ENCODE measurements around the gene PACRG.
"Not testable (repeated sequence)": the region's sequence is repeated elsewhere in the genome, so short reads cannot be mapped to it uniquely, and the experiment has no call there.

The PACRG gene
- total RNA-seq: 0 to 1.5 (median 0) reads per million in 17 experiments

- DNase-seq: peak; percentile 97 to 99 (median 98)
Measured at GRCh38 chr6:162727322-162728182, at the start of gene PACRG, which contains the start of gene PRKN. TSS of gene PACRG (plus strand) at chr6:162727974. TSS of gene PRKN (minus strand) at chr6:162727766.

GRCh38 chr6:162678896-162679295, 48.9 kb upstream of the PACRG start:
- not testable (repeated sequence) for DNase-seq

- peak; percentile 63 to 85 (median 76) for DNase-seq
Measured at GRCh38 chr6:162679681-162680080, 48.1 kb upstream of the PACRG start.

- no peak for DNase-seq
Measured at GRCh38 chr6:162680367-162680766, 47.4 kb upstream of the PACRG start.

GRCh38 chr6:162680871-162681270, 46.9 kb upstream of the PACRG start:
- no peak for DNase-seq

- no peak for DNase-seq
Measured at GRCh38 chr6:162681447-162681846, 46.3 kb upstream of the PACRG start.

- no peak for DNase-seq
Measured at GRCh38 chr6:162683135-162683534, 44.6 kb upstream of the PACRG start.

- no peak for DNase-seq
Measured at GRCh38 chr6:162684052-162684451, 43.7 kb upstream of the PACRG start.

GRCh38 chr6:162684961-162685360, 42.8 kb upstream of the PACRG start:
- no peak for DNase-seq

- no peak for DNase-seq
Measured at GRCh38 chr6:162685586-162685985, 42.2 kb upstream of the PACRG start.

GRCh38 chr6:162688751-162689345, 38.9 kb upstream of the PACRG start:
- no peak for DNase-seq

- no peak for DNase-seq
Measured at GRCh38 chr6:162690158-162690557, 37.6 kb upstream of the PACRG start.

- no peak for DNase-seq
Measured at GRCh38 chr6:162697872-162698403, 29.8 kb upstream of the PACRG start.

- DNase-seq: no peak
Measured at GRCh38 chr6:162698440-162698839, 29.3 kb upstream of the PACRG start.

- DNase-seq: no peak
Measured at GRCh38 chr6:162699961-162700360, 27.8 kb upstream of the PACRG start.

GRCh38 chr6:162700966-162701365, 26.8 kb upstream of the PACRG start:
- DNase-seq: no peak

GRCh38 chr6:162701551-162701950, 26.2 kb upstream of the PACRG start:
- no peak for DNase-seq

- no peak for DNase-seq
Measured at GRCh38 chr6:162702446-162702845, 25.3 kb upstream of the PACRG start.

GRCh38 chr6:162704001-162704400, 23.8 kb upstream of the PACRG start:
- no peak for DNase-seq

- no peak for DNase-seq
Measured at GRCh38 chr6:162705736-162706135, 22.0 kb upstream of the PACRG start.

GRCh38 chr6:162706232-162706631, 21.5 kb upstream of the PACRG start:
- peak; percentile 63 to 84 (median 77) for DNase-seq

GRCh38 chr6:162708971-162709370, 18.8 kb upstream of the PACRG start:
- no peak for DNase-seq

- DNase-seq: no peak
Measured at GRCh38 chr6:162709431-162709830, 18.3 kb upstream of the PACRG start.

GRCh38 chr6:162710419-162710818, 17.4 kb upstream of the PACRG start:
- DNase-seq: no peak
